ENCODE measurements around the gene FAM83F.

The FAM83F gene

DNA sequence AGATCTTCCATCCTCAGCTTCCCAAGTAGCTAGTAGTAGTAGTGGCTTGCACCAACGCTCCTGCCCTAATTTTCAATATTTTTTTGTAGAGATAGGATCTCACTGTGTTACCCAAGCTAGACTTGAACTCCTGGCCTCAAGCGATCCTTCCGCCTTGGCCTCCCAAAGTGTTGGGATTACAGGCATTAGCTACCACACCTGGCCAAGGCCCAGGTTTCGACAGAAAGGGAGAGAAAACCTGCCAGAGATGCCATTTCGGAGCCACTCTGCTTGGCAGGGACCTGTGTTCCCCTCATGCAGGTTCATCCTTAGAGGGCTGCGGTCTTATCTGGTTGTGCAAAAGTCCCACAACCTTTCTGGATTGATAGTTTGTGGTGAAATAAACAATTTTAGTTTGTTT is 41.4 kb downstream of the FAM83F start:
- no peak for DNase-seq (ENCODE audit: low read depth)

- no peak for DNase-seq (ENCODE audit: low read depth)
Measured at GRCh38 chr22:40036591-40037225, 42.0 kb downstream of the FAM83F start.

GRCh38 chr22:40037320-40037719 is 42.6 kb downstream of the FAM83F start:
- no peak for DNase-seq (ENCODE audit: low read depth)

- no peak for DNase-seq (ENCODE audit: low read depth)
Measured at GRCh38 chr22:40039482-40040115, 44.8 kb downstream of the FAM83F start.

GRCh38 chr22:40040927-40041326 is 46.2 kb downstream of the FAM83F start:
- no peak for DNase-seq (ENCODE audit: low read depth)

DNA sequence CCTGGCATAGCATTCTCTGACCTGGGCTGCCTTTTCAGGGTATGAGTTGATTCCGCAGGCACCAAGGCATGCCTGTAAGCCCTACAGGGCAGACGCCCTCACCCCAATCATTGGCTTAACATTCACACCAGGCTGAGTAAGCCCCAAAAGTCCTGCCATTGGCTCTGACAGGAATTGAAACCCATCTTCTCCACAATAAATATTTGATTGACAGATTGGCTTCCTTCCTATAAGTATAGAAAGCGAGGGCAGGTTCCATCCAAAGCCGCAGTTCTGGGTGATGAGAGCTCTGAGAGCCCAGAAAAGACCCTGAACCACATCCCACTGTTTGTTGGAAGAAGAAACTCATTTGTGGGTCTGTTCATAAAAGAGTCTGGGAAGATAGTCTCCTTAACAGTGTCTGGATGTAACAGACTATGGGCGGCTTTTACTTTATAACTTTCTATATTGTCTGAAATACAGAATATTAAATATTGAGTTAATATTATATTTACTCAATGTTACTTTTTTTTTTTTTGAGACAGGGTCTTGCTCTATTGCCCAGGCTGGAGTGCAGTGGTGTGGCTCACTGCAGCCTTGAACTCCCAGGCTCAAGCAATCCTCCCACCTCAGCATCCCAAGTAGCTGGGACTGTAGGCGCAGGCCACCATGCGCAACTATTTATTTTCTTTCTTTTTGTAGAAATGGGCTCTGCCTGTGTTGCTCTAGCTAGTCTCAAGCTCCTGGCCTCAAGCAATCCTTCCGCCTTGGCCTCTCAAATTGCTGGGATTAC is 46.8 kb downstream of the FAM83F start:
- DNase-seq (ENCODE audit: low read depth) = no peak

DNA sequence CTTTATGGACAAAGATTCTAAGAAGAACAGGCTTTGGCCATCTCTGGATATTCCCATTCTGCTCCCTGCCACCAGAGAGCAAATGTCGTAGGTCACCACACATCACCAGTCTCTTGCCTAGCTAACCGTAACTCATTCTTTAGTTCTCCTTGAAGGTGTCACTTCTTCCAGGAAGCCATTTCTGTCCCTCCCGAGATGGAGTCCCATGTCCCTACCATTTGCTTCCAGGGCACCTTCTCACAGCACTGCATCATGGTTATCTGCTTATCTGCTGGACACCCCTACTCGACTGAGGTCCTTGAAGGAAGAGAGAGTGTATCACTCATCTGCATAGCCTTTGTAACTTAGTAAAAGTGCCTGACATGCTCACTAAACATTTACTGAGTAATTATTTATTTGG is 47.6 kb downstream of the FAM83F start:
- DNase-seq (ENCODE audit: low read depth) = no peak

DNA sequence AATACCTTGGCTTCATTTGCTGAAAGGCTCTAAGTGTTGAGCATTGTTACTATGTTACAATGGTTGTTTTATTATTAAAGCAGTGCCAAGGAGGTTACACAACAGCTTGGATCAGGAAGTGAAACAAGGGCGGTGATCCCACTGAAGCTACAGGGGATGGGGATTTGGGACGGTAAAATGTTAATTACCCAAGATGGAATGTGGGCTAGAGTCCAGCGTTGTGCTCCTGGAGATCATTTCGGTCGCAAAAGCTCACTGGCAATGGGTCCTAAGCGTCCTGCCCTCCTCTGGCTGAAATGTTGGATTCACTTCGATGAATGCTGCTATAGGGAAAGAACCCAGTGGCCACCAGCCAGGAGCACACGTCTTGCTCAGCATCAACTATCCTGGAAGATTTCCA is 48.3 kb downstream of the FAM83F start:
- no peak for DNase-seq (ENCODE audit: low read depth)

- no peak for DNase-seq (ENCODE audit: low read depth)
Measured at GRCh38 chr22:40043793-40044101, 49.0 kb downstream of the FAM83F start.

- peak; percentile 89 for DNase-seq (ENCODE audit: low read depth)
Measured at GRCh38 chr22:40044102-40044869, 49.5 kb downstream of the FAM83F start.

DNA sequence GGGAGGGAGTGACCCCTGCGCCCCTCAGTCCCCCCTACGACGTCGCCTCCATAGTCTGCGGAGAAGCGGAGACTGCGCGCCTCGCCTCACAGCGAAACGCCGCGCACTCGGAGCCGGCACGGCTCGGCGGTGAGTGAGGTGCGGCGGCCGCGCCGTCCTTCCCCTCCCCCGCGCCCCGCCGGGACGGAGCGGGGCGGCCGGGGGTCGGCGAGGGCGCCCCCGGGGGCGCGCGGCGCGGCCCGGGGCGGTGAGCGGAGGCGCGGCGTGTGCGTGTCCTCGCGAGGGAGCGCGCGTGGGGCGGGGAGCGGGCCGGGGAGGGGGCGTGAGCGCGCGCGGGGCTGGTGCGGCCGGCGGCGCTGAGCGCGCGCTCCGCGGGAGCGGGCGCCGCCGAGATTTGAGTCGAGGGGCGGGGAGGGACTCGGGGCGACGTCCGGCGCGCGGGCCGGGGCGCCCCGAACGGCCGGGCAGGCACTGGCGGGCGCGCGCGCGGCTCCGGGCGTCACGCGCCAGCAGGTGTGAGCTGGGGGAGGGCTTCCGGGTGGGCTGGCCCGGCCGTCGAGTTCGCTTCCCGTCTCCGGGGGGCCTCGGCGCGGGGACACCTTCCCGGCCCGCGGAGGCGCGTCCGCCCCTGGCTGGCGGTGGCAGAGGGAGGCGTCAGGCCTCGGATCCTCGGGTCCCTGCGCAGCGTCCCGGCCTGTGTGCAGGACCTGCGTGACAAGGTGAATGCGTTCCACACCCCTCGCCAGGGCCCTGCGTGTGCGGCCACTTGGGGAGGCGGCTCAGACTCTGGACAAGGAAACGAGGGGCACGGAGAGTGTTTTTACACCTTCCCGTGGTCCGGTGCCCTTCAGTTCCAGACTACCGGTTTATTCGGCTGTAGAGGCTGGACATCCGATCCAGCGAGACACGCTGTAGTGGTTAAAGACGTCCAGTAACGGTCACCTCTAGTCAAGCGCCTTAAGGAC is 50.4 kb downstream of the FAM83F start:
- DNase-seq (ENCODE audit: low read depth) = peak; percentile 56

DNA sequence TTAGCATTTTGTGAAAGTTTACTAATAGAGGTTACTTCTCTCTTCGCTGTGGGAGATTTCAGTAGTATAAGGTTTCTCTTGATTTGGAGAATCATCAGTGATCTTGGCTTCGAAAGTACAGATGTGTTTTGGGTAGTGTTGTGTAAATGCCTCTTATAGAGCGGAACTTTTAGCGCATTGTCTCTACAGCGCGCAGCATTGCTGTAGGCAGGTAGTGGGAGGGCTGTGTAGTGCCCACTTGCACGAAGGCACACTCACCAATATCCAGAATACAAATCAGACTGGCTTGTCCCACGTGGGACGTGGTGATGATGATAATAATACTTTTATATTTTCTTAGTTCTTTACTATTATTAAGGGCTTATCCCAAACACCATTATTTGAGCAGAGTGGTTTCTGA is 51.4 kb downstream of the FAM83F start:
- no peak for DNase-seq (ENCODE audit: low read depth)

GRCh38 chr22:40050258-40050657 is 55.5 kb downstream of the FAM83F start:
- DNase-seq (ENCODE audit: low read depth) = no peak

- DNase-seq (ENCODE audit: low read depth) = no peak
Measured at GRCh38 chr22:40051322-40051721, 56.6 kb downstream of the FAM83F start.

GRCh38 chr22:40053460-40053859 is 58.7 kb downstream of the FAM83F start:
- no peak for DNase-seq (ENCODE audit: low read depth)

GRCh38 chr22:40054486-40054885 is 59.7 kb downstream of the FAM83F start:
- no peak for DNase-seq (ENCODE audit: low read depth)

DNA sequence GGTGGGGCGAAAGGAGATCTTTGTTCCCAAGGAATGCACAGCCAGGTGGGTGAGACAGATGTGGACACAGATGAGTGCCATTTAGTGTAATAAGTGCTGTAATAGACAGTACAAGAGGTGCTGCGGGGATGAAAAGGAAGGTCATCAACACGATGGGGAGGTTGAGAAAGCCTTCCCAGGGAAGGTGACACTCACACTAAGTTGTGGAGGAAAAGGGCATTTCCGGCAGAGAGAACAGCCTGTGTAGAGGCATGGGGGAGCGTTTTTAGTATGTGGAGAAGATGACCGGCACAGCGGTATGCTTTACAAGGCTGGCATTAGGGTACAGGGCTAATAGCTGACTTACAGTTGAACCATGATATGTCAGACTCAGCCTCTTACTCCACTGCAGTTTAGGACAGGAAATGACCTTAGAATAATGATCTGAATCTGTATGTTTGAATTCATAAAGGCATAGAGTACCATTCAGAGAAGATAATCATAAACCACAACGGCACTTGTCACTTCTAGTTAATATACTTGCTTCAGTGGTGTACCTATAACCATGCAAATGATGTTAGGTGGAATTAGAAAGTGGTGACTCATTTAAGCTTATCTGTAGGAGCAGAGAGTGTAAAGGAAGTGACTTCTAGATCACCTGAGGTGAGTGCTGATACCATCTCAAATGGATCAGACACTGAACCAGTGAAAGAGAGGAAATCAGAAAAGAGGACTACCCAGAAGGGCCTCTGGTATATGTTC is 60.6 kb downstream of the FAM83F start:
- DNase-seq (ENCODE audit: low read depth) = no peak

DNA sequence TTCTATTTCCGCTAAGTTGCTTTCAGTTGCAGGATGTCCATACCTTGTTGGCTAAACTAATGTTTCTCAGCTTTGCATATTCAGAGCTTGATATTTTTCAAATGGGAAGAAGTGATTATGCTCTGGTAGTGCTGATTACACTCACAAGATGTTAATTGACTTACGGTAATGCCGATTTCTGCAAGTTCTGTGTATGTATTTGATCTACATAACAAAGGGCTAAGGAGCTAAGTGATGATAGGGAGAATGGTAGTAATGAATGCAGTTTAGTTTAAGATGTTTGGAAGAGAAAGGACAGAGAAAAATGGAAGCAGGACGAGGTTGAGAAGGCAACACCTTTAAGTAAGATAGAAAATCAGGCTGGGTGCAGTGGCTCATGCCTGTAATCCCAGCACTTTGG is 61.4 kb downstream of the FAM83F start:
- no peak for DNase-seq (ENCODE audit: low read depth)

DNA sequence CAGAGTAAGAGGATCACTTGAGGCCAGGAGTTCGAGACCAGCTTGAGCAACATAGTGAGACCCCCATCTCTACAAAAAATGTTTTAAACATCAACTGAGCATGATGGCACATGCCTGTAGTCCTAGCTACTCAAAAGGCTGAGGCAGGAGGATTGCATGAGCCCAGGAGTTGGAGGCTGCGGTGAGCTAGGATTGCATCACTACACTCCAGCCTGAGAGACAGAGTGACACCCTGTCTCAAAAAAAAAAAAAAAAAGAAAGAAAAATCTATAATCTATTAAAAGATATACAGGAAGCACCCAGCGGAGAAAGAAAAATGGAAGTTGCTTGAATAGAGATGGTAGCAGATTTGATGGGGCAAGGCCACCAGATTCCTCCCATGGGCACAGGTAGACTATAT is 61.8 kb downstream of the FAM83F start:
- DNase-seq (ENCODE audit: low read depth) = no peak

DNA sequence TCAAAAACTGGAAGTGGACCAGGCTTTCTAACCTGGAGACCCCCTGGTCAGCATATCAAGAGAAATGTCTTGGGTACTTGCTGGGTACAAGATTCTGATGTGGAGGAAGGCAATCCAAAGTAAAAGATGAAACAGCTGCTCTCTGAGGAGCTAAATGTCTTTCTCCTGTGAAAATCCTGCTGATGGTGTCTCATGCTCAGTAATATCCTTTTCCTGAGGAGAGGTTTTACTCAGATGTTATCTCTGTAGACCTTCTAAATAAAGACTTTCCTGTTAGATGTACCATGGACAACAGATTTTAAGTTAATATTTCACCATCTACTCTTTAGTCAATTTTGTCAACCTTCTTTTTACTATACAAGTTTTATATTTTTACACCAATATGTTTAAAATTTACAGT is 62.9 kb downstream of the FAM83F start:
- DNase-seq (ENCODE audit: low read depth) = no peak

- DNase-seq (ENCODE audit: low read depth) = no peak
Measured at GRCh38 chr22:40058265-40058664, 63.5 kb downstream of the FAM83F start.
